ENCODE data around the gene FCGR2B.
"Not testable (repeated sequence)": the region's sequence is repeated elsewhere in the genome, so short reads cannot be mapped to it uniquely, and the experiment has no call there.

The FCGR2B gene

DNA sequence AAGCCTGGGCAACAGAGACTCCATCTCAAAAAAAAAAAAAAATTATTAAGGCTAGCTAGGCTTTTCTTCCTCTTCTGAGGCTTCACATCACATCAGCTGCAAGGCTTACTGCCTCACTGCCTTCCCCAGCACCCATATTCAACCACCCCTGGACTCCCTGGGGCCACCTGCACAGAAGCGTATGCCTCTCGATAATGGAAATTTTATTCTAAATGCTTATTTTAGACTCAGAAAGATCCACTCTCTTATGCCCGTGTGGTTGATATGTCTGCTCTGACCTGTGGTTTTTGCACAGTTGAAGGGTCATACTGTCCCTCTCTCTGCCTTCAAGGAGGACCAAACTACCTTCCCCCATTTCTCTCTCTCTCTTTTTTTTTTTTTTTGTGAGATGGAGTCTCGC lies 42.6 kb downstream of the FCGR2B start:
- DNase-seq (ENCODE audit: extremely low read depth in 1 of 2, low read depth in 1 of 2): no peak

GRCh38 chr1:161706113-161706481 lies 43.2 kb downstream of the FCGR2B start:
- no peak for DNase-seq (ENCODE audit: extremely low read depth in 1 of 2, low read depth in 1 of 2)

- DNase-seq (ENCODE audit: extremely low read depth in 1 of 2, low read depth in 1 of 2): no peak
Observed at GRCh38 chr1:161706482-161707347, 43.8 kb downstream of the FCGR2B start, which contains the start of gene FCRLA. TSS of gene FCRLA (plus strand) at chr1:161707229. CDS start at chr1:161707265, 36 bp downstream.

DNA sequence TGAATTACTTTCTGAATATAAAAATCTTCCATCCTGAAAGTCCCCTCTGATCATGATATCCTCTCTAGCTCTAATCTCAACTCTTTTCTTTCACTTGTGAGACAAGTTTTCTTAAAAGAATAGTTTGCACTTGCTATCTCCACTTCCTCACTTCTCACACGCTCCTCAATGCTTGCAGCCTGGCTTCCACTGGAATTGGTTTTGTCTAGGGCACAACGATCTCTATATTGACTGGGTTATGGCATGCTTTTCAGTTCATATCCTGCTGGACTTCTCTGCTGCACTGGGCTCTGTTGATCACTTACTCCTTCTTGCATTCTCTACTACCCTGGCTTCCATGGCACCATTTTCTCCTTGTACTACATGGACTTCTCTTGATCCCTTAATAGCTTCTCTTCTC lies 44.6 kb downstream of the FCGR2B start:
- no peak for DNase-seq (ENCODE audit: extremely low read depth in 1 of 2, low read depth in 1 of 2)

DNA sequence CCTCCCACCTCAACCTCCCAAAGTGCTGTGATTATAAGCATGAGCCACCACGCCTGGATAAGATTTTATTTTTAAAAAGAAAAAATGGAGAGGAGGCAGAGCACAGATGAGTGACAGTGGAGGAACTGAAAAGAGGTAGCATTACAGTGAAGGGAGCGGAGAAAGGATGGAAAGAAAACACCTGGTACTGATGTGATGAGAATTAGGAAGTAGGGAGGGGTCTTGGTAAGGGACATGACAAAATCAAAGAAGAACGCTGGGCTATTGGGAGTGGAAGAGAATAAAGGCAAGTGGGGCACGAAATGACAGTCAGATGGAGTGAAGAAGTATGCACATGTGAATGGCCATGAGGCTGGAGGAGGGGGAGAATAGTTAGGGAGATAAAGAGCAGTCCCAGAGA lies 46.4 kb downstream of the FCGR2B start:
- DNase-seq (ENCODE audit: extremely low read depth in 1 of 2, low read depth in 1 of 2): no peak

DNA sequence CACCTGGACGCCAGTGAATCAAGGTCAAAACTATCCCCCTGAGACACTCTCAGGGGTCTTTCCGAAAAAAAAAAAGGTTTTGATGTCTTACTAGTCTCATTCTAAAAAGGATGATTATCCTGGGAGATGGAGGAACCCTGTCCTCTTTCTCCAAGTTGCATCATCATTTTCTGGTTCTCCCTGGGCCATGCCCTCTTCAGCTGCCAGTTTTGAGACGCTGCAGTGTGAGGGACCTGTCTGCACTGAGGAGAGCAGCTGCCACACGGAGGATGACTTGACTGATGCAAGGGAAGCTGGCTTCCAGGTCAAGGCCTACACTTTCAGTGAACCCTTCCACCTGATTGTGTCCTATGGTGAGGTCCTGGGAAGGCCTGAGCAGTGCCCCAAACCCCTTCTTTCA lies 47.6 kb downstream of the FCGR2B start:
- no peak for DNase-seq (ENCODE audit: extremely low read depth in 1 of 2, low read depth in 1 of 2)

- DNase-seq (ENCODE audit: extremely low read depth in 1 of 2, low read depth in 1 of 2): no peak
Observed at GRCh38 chr1:161718559-161719324, 55.8 kb downstream of the FCGR2B start.

- DNase-seq (ENCODE audit: extremely low read depth in 1 of 2, low read depth in 1 of 2): no peak
Observed at GRCh38 chr1:161719325-161719611, 56.3 kb downstream of the FCGR2B start.

- DNase-seq (ENCODE audit: extremely low read depth in 1 of 2, low read depth in 1 of 2): no peak
Observed at GRCh38 chr1:161720422-161720821, 57.5 kb downstream of the FCGR2B start.

DNA sequence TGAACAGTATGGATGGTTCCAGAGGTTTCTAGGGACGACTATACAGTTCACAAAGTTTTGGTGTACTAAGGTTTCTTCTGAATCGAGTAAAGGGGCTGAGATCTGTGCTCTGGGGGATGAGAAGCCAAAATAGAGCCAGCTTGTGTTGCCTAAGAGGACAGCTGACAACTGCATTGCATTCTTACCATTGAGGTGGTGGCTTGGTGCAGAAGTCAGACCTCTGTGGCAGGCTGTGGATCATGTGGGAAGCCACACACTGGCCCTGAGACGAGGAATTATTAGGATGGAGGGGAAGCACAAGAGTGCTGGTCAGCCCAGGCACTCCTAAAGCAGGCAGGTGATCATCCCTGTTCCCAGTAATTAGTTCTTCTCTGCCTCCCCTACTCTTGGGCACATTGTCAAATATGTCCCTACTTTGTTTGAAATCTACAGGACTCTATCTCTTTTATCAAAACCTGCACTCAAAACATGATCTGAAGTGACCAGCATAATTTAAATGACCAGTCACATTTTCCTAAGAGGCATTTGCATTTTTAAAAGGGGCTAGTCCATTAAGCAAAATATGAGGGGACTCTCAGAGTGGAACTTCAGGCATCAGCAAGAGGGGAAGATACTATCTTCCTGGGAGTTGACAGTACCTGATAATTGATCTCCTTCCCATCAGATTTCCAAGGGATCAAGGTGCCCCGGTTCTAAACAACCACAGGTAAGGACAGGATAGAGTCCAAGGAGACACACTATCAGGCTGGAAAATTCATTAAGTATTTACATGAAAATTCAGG lies 58.2 kb downstream of the FCGR2B start, which contains the start of gene FCRLB:
Gene FCRLB (plus strand): TSS at position 589 of the 782 bp plus-strand sequence. CDS start 1,129 bp downstream, outside the sequence.
- no peak for DNase-seq (ENCODE audit: extremely low read depth in 1 of 2, low read depth in 1 of 2)

GRCh38 chr1:161721738-161722343 lies 58.9 kb downstream of the FCGR2B start:
- no peak for DNase-seq (ENCODE audit: extremely low read depth in 1 of 2, low read depth in 1 of 2)

DNA sequence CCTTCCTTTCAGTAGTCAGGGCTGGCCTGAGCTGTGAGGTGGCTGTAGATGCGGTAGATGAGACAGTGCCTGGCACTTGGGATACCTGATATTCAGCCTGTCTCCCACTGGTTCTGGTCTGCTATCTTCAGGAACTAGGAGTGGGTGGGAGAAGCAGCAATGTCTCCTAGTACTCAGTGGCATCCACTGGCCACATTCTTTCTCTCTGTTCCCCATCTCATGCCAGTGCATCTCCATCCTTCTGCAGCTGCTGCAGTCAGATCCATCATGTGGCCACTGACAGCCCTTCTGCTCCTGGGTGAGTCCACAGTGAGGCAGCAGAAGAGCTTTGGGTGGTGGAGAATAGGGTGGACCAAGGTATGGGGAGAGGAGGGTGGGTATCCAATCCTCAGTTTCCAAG lies 59.5 kb downstream of the FCGR2B start:
- DNase-seq (ENCODE audit: extremely low read depth in 1 of 2, low read depth in 1 of 2): no peak

DNA sequence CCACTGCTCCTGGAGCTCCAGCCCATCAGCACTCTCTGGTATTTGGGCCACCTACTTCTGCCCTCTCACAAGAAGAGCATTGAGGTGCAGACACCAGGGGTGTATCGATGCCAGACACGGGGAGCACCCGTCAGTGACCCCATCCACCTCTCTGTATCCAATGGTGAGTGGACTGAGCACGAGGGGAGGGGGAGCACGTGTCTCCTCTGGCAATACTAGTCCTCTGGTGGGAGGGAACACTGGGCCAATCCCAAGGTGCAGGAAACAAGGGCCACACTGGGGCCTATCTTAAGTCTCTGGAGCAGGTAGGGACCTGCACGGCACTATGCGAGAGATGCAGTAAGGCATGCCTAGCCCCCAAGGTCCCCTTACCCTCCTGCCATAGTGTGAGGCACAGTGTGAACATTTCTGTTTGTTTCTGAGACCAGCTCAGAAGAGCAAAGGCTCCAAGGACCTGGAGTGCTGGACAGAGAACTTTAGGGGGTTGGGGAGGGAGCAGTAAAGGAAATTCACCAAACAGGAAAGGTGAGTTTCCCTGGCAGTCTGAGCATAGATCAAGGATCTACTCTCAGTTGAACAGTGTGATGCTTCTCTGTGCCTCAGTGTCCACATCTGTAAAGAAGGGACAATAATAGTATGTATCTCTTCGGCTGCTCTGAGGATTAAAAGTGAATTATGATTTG lies 60.7 kb downstream of the FCGR2B start:
- DNase-seq (ENCODE audit: extremely low read depth in 1 of 2, low read depth in 1 of 2): no peak

DNA sequence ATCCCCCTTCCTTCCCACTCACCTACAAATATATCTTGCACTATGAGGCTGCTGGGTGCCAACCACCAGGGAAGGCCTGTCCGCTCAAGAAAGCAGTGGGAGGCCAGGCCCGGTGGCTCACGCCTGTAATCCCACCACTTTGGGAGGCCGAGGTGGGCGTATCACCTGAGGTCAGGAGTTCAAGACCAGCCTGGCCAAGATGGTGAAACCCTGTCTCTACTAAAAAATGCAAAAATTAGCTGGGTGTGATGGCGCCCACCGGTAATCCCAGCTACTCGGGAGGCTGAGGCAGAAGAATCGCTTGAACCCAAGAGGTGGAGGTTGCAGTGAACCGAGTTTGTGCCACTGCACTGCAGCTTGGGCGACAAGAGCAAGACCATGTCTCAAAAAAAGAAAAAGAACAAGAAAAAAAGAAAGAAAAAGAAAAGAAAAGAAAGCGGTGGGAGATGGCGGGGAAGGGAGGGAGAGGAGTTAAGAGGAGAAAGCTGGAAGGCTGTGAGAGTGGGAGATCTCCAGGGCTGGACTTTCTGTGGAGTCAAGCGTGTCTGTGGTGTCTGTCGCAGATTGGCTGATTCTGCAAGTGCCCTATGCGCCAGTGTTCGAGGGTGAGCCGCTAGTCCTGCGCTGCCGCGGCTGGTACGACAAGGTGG lies 62.4 kb downstream of the FCGR2B start:
- DNase-seq (ENCODE audit: extremely low read depth in 1 of 2, low read depth in 1 of 2): not testable (repeated sequence)

DNA sequence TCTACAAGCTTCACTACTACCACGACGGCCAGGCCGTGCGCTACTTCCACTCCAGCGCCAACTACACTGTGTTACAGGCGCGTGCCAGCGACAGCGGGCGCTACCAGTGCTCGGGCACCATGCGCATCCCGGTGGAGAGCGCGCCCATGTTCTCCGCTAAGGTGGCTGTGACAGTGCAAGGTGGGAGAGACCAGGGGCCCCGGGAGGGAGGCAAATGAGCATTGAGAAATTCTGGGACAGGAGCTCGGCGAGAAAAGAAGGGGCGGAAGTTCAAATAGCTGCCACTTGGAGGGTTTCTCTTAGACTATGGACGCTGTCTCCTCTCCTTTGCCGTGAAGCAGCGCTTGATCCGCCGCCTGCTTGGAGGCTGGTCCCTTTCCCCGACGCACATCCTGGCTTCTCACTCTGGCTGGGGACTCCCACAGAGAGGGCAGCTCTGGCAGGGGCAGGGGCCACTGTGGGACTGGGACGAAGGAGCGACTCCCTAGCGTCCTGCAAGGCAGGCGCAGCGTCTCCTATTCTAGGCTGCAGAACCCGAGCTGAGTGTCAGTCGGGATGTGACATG lies 63.0 kb downstream of the FCGR2B start:
- DNase-seq (ENCODE audit: extremely low read depth in 1 of 2, low read depth in 1 of 2): peak in 1 of 2 donors; percentile 14

- DNase-seq (ENCODE audit: extremely low read depth in 1 of 2, low read depth in 1 of 2): peak in 1 of 2 donors; percentile 56
Observed at GRCh38 chr1:161726473-161727255, 63.7 kb downstream of the FCGR2B start.

DNA sequence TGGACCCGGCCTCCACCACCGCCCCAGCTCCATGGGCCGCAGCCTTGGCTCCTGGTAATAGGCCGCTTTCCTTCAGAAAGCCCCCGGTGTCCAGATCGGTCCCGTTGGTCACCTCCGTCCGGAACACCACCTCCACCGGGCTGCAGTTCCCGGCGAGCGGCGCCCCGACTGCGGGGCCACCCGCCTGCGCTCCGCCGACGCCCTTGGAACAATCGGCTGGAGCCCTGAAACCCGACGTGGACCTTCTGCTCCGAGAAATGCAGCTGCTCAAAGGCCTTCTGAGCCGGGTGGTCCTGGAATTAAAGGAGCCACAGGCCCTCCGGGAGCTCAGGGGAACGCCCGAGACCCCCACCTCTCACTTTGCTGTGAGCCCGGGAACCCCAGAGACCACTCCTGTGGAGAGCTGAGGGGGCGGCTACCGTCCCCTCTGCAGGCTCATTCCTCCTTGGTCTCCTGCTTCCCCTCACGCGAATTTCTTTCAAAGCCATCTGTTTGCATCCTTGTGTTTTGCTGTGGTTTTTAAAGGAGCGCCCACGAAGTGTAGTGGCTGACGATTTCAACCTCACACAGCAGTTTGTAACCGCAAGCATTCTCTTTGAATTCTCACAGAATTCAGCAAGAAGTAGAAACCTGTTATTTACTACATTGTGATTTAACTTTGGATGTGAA lies 64.4 kb downstream of the FCGR2B start:
- no peak for DNase-seq (ENCODE audit: extremely low read depth in 1 of 2, low read depth in 1 of 2)
